Caco-2 (cell line): ENCODE results near the gene MEP1B. TPM values are rescaled to one million over a fixed set of nuclear protein-coding genes. Genes with fewer than 3 reads are reported as not detected.

Experiments used
- BruUV-seq: library from RNA; stranded (reverse); fragments of 400-500 nt; replicated peaks from 2 replicates; lab custom pipeline; 2021; lab: Mats Ljungman, UMichigan
- CTCF ChIA-PET: fragments of 300-600 bp; sonication (Branson Sonifier 250); formaldehyde crosslinking; loops from one replicate; lab custom pipeline; 2022; ENCODE audit warnings: antibody characterized with exemption; lab: Charles Lee
- POLR2A ChIA-PET: fragments of 300-600 bp; sonication (Branson Sonifier 250); formaldehyde crosslinking; loops from one replicate; lab custom pipeline; 2022; ENCODE audit warnings: antibody characterized with exemption; lab: Charles Lee
- DNase-seq, 2 experiments: peaks; one replicate each; pipeline versions ENCODE4 v3.0.0 to v3.0.0-alpha.2; 2020 to 2022
- H3K27me3 ChIP-seq: replicated peaks from 2 replicates; pipeline ENCODE4 v1.6.0; 2011; ENCODE audit warnings: low read length; ENCODE audit not compliant: control insufficient read depth, insufficient read depth
- H3K36me3 ChIP-seq: 2 replicates; pipeline ENCODE4 v1.5.1; 2011; ENCODE audit warnings: low read length; ENCODE audit not compliant: control insufficient read depth, insufficient read depth
- H3K4me1 ChIP-seq: fragments of 250-450 bp; sonication (Bioruptor Pico); 2 replicates; pipeline ENCODE4 v1.5.1; 2020; ENCODE audit warnings: mild to moderate bottlenecking
- H3K4me3 ChIP-seq: 2 replicates; pipeline ENCODE4 v1.5.1; 2011; ENCODE audit warnings: low read depth, mild to moderate bottlenecking, control low read depth, low read length
- H3K9me3 ChIP-seq: fragments of 250-450 bp; sonication (Bioruptor Pico); 2 replicates; pipeline ENCODE4 v1.5.1; 2020; ENCODE audit warnings: mild to moderate bottlenecking, moderate library complexity
- H3K27ac Mint-ChIP-seq: one replicate; pipeline ENCODE4 v1.8.0; 2022; ENCODE audit warnings: mixed read lengths; ENCODE audit not compliant: unreplicated experiment
- H3K27me3 Mint-ChIP-seq: one replicate; pipeline ENCODE4 v1.8.0; 2022; ENCODE audit warnings: mixed read lengths; ENCODE audit not compliant: insufficient read depth, unreplicated experiment
- H3K36me3 Mint-ChIP-seq: one replicate; pipeline ENCODE4 v1.8.0; 2022; ENCODE audit warnings: mild to moderate bottlenecking, mixed read lengths; ENCODE audit not compliant: insufficient read depth, unreplicated experiment
- H3K4me1 Mint-ChIP-seq: one replicate; pipeline ENCODE4 v1.8.0; 2022; ENCODE audit warnings: low read depth, mixed read lengths; ENCODE audit not compliant: unreplicated experiment
- H3K4me3 Mint-ChIP-seq: one replicate; pipeline ENCODE4 v1.8.0; 2022; ENCODE audit warnings: mild to moderate bottlenecking, moderate library complexity, mixed read lengths; ENCODE audit not compliant: unreplicated experiment
- H3K9me3 Mint-ChIP-seq: one replicate; pipeline ENCODE4 v1.8.0; 2022; ENCODE audit warnings: mixed read lengths; ENCODE audit not compliant: unreplicated experiment
- CTCF ChIP-seq, 2 experiments: fragments of 200-600 bp in 1 of 2; IDR thresholded peaks; 1 replicate in 1 of 2; 2 replicates in 1 of 2; pipeline versions ENCODE4 v1.5.1 to v1.8.0; 2011 to 2022; ENCODE audit warnings: antibody characterized with exemption in 1 of 2, control low read depth in 1 of 2, inconsistent platforms in 1 of 2, low read depth in 1 of 2, low read length in 1 of 2, mild to moderate bottlenecking in 1 of 2, moderate library complexity in 1 of 2; ENCODE audit not compliant: insufficient read depth in 1 of 2, severe bottlenecking in 1 of 2, unreplicated experiment in 1 of 2
- intact Hi-C: fragments of 100-400 bp; cut with micrococcal nuclease; formaldehyde crosslinking; loops from one replicate; pipeline ENCODE4 v1.10.0; 2022; ENCODE audit not compliant: unreplicated experiment
- total RNA-seq: library from RNA; stranded (reverse); gene quantifications from 2 replicates; pipeline ENCODE4 v1.2.3, GENCODE V29; 2022

The MEP1B gene
- total RNA-seq, 1 experiment from 2014 or later, result not detected

- no peak for DNase-seq
- TF ChIP-seq CTCF (IDR thresholded peaks at IDR 0.05; ENCODE audit: insufficient read depth in 1 of 2, low read depth in 1 of 2, low read length in 1 of 2, severe bottlenecking in 1 of 2, unreplicated experiment in 1 of 2), result no peak
- Mint-ChIP-seq H3K27me3 (no peaks in the 10 kb centered on the region), H3K9me3 (no peaks in the 10 kb centered on the region), H3K36me3 (no peaks in the 10 kb centered on the region), H3K4me1 (peaks cover 6% of the 10 kb centered on the region), H3K4me3 (no peak overlapping the region), H3K27ac (no peak overlapping the region)
- Histone ChIP-seq H3K9me3 (no peaks in the 10 kb centered on the region), H3K4me1 (peaks cover 8% of the 10 kb centered on the region; the same call in 1 of the 2 replicates), H3K27me3 (no peaks in the 10 kb centered on the region), H3K4me3 (no peak overlapping the region), H3K36me3 (no peaks in the 10 kb centered on the region)
- ChIA-PET POLR2A (no interaction called here), CTCF (no interaction called here)
- BruUV-seq, result no TSS peak
- intact Hi-C loops, result no loop called here
Observed at GRCh38 chr18:32257084-32257785, 67.4 kb downstream of the MEP1B start.

- ChIA-PET POLR2A (no interaction called here), CTCF (no interaction called here)
- Mint-ChIP-seq H3K4me3 (no peak overlapping the region), H3K9me3 (no peaks in the 10 kb centered on the region), H3K27me3 (no peaks in the 10 kb centered on the region), H3K4me1 (peaks cover 6% of the 10 kb centered on the region), H3K36me3 (no peaks in the 10 kb centered on the region), H3K27ac (no peak overlapping the region)
- peaks cover 8% of the 10 kb centered on the region; the same call in 1 of the 2 replicates for H3K4me1 ChIP-seq
- H3K4me3 ChIP-seq, result no peak overlapping the region
- no peaks in the 10 kb centered on the region for H3K27me3 ChIP-seq
- no peaks in the 10 kb centered on the region for H3K36me3 ChIP-seq
- no TSS peak for BruUV-seq
- DNase-seq, result no peak
- intact Hi-C loops, result no loop called here
- no peaks in the 10 kb centered on the region for H3K9me3 ChIP-seq
- TF ChIP-seq CTCF (IDR thresholded peaks at IDR 0.05; ENCODE audit: insufficient read depth in 1 of 2, low read depth in 1 of 2, low read length in 1 of 2, severe bottlenecking in 1 of 2, unreplicated experiment in 1 of 2), result no peak
Observed at GRCh38 chr18:32258148-32258547, 68.3 kb downstream of the MEP1B start.

GRCh38 chr18:32258558-32259204 lies 68.8 kb downstream of the MEP1B start:
- BruUV-seq, result no TSS peak
- no peaks in the 10 kb centered on the region for H3K36me3 ChIP-seq
- no peak overlapping the region for H3K4me3 Mint-ChIP-seq
- H3K27me3 Mint-ChIP-seq, result no peaks in the 10 kb centered on the region
- H3K27me3 ChIP-seq, result no peaks in the 10 kb centered on the region
- POLR2A ChIA-PET, result no interaction called here
- intact Hi-C loops, result no loop called here
- CTCF ChIA-PET, result no interaction called here
- no peak overlapping the region for H3K27ac Mint-ChIP-seq
- no peak for DNase-seq
- no peak for TF ChIP-seq CTCF (IDR thresholded peaks at IDR 0.05; ENCODE audit: insufficient read depth in 1 of 2, low read depth in 1 of 2, low read length in 1 of 2, severe bottlenecking in 1 of 2, unreplicated experiment in 1 of 2)
- H3K9me3 Mint-ChIP-seq, result no peaks in the 10 kb centered on the region
- H3K4me3 ChIP-seq, result no peak overlapping the region
- H3K4me1 ChIP-seq, result peaks cover 8% of the 10 kb centered on the region; the same call in 1 of the 2 replicates
- no peaks in the 10 kb centered on the region for H3K9me3 ChIP-seq
- H3K4me1 Mint-ChIP-seq, result peaks cover 6% of the 10 kb centered on the region
- H3K36me3 Mint-ChIP-seq, result no peaks in the 10 kb centered on the region
